GM23338 (cell line): ENCODE measurements around the gene SLAMF8. TPM values are rescaled to one million over a fixed set of nuclear protein-coding genes. Genes with fewer than 3 reads are reported as not detected.

Experiments
- ATAC-seq: fragments of 200-7000 bp; cut with Tn5 transposase; 3 replicates; pipeline ENCODE4 v1.9.1; 2020
- DNase-seq: peaks from one replicate; pipeline ENCODE4 v3.0.0-alpha.2; 2015; ENCODE audit warnings: low spot score
- H2AFZ ChIP-seq: fragments of 200-600 bp; sonication (generic); 2 replicates; pipeline ENCODE4 v1.8.0; 2016; ENCODE audit warnings: antibody characterized with exemption, mild to moderate bottlenecking, moderate library complexity
- H3F3A ChIP-seq: fragments of 200-600 bp; sonication (generic); replicated peaks from 2 replicates; pipeline ENCODE4 v1.8.0; 2017; ENCODE audit warnings: antibody characterized with exemption, mixed run types, low read depth
- H3K27ac ChIP-seq: fragments of 200-600 bp; sonication (generic); 2 replicates; pipeline ENCODE4 v1.6.1; 2016; ENCODE audit warnings: low read depth
- H3K27me3 ChIP-seq: fragments of 200-600 bp; sonication (generic); 2 replicates; pipeline ENCODE4 v1.8.0; 2016; ENCODE audit warnings: mild to moderate bottlenecking, mixed run types, moderate library complexity; ENCODE audit not compliant: insufficient read depth
- H3K36me3 ChIP-seq: fragments of 200-600 bp; sonication (generic); 2 replicates; pipeline ENCODE4 v1.8.0; 2016; ENCODE audit warnings: mild to moderate bottlenecking; ENCODE audit not compliant: insufficient read depth
- H3K4me1 ChIP-seq: fragments of 200-600 bp; sonication (generic); 2 replicates; pipeline ENCODE4 v1.8.0; 2016; ENCODE audit warnings: mild to moderate bottlenecking, moderate library complexity; ENCODE audit not compliant: insufficient read depth
- H3K4me2 ChIP-seq: fragments of 200-600 bp; sonication (generic); 2 replicates; pipeline ENCODE4 v1.7.1; 2017; ENCODE audit warnings: mixed run types
- H3K4me3 ChIP-seq: fragments of 200-600 bp; sonication (generic); 2 replicates; pipeline ENCODE4 v1.6.1; 2016; ENCODE audit warnings: mixed run types
- H3K79me2 ChIP-seq: fragments of 200-600 bp; sonication (generic); replicated peaks from 2 replicates; pipeline ENCODE4 v1.8.0; 2017; ENCODE audit warnings: mild to moderate bottlenecking; ENCODE audit not compliant: insufficient read depth
- H3K9me2 ChIP-seq: fragments of 200-600 bp; sonication (generic); 2 replicates; pipeline ENCODE4 v1.8.0; 2017; ENCODE audit not compliant: insufficient read depth
- H4K20me1 ChIP-seq: fragments of 200-600 bp; sonication (generic); replicated peaks from 2 replicates; pipeline ENCODE4 v1.8.0; 2017; ENCODE audit warnings: mild to moderate bottlenecking; ENCODE audit not compliant: insufficient read depth
- H3K27ac Mint-ChIP-seq: 2 replicates; pipeline ENCODE4 v1.8.0; 2020; ENCODE audit warnings: inconsistent platforms, mild to moderate bottlenecking, moderate library complexity, mixed read lengths
- H3K27me3 Mint-ChIP-seq: 3 replicates; pipeline ENCODE4 v1.8.0; 2022; ENCODE audit warnings: low read depth, mild to moderate bottlenecking, moderate library complexity, mixed read lengths, inconsistent platforms; ENCODE audit not compliant: insufficient read depth, poor library complexity
- H3K36me3 Mint-ChIP-seq: 3 replicates; pipeline ENCODE4 v1.8.0; 2021; ENCODE audit warnings: low read depth, mild to moderate bottlenecking, inconsistent platforms, moderate library complexity, mixed read lengths
- H3K4me1 Mint-ChIP-seq: 3 replicates; pipeline ENCODE4 v1.8.0; 2020; ENCODE audit warnings: mild to moderate bottlenecking, inconsistent platforms, mixed read lengths
- H3K4me3 Mint-ChIP-seq: 3 replicates; pipeline ENCODE4 v1.8.0; 2021; ENCODE audit warnings: moderate library complexity, mild to moderate bottlenecking, inconsistent platforms, mixed read lengths
- H3K9me3 Mint-ChIP-seq: 3 replicates; pipeline ENCODE4 v1.8.0; 2020; ENCODE audit warnings: moderate library complexity, mild to moderate bottlenecking, inconsistent platforms, mixed read lengths
- CREB1 ChIP-seq: fragments of 250-450 bp; sonication (Bioruptor Pico); IDR thresholded peaks from 2 replicates; pipeline ENCODE4 v1.5.0; 2020; ENCODE audit warnings: low read depth, mild to moderate bottlenecking, moderate library complexity
- CTCF ChIP-seq, 2 experiments: fragments of 200-600 bp in 1 of 2; sonication (generic) in 1 of 2; conservative IDR thresholded peaks; 2 replicates each; pipeline versions ENCODE4 v1.5.1 to v1.6.1; 2016 to 2017; ENCODE audit warnings: antibody characterized with exemption in 2 of 2, low read depth in 2 of 2, mild to moderate bottlenecking in 2 of 2, moderate library complexity in 1 of 2
- NANOG ChIP-seq: IDR thresholded peaks from 2 replicates; pipeline ENCODE4 v1.6.1; 2016; ENCODE audit warnings: antibody characterized with exemption, borderline replicate concordance
- POLR2AphosphoS5 ChIP-seq: IDR thresholded peaks from 2 replicates; pipeline ENCODE4 v1.6.1; 2016; ENCODE audit warnings: antibody characterized with exemption, low read depth
- ZNF114 ChIP-seq: fragments of 250-450 bp; sonication (Bioruptor Pico); IDR thresholded peaks from 2 replicates; pipeline ENCODE4 v1.5.0; 2020; ENCODE audit warnings: mild to moderate bottlenecking, moderate library complexity
- ZNF331 ChIP-seq: fragments of 250-450 bp; sonication (Bioruptor Pico); IDR thresholded peaks from 2 replicates; pipeline ENCODE4 v1.5.0; 2020; ENCODE audit warnings: low read depth, mild to moderate bottlenecking, moderate library complexity
- polyA plus RNA-seq: library from polyadenylated mRNA; unstranded; fragments of >200 nt; fragmentation: Nextera tagmentation; extraction: Ambion mirVana; gene quantifications from 2 replicates; pipeline ENCODE4 v1.2.1, GENCODE V29; 2016
- total RNA-seq: library from RNA; depleted of rRNA; stranded (reverse); fragments of >200 nt; shearing (Covaris generic); gene quantifications from 2 replicates; pipeline ENCODE4 v1.2.3, GENCODE V29; 2014

Gene SLAMF8
- total and polyA plus RNA-seq, 2 experiments from 2014 or later, result not detected

GRCh38 chr1:159783724-159784123, 42.9 kb upstream of the SLAMF8 start (continued):
- no peak for TF ChIP-seq ZNF331 (CRISPR knock-in tag)

DNA sequence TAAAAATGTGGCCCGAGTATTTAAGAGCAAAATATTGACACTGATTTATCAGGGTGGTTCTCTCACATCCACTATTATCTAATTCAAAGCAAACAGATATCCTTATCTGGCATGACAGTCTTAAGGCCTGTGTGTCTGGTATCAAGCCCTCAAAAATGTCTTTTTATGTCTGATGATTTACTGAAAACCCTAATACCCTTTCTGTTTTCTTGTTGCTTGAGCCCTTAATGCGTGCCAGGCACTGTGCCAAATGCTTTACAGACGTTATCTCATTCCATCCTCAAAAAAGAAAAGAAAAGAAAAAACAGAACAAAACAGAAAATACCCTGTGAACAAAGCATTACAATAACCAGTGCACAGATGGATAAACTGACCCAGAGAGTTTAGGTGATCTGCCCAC, 40.2 kb upstream of the SLAMF8 start:
- TF ChIP-seq ZNF114 (CRISPR knock-in tag) (no peak), POLR2AphosphoS5 (no peak)
- peaks cover 28% of the 10 kb centered on the region for H3K9me2 ChIP-seq
- no peaks in the 10 kb centered on the region for H3F3A ChIP-seq
- Mint-ChIP-seq H3K9me3 (peaks cover 10% of the 10 kb centered on the region; the same call in 2 of the 3 replicates), H3K27me3 (peaks cover 9% of the 10 kb centered on the region), H3K4me3 (no peak overlapping the region), H3K4me1 (peaks cover 28% of the 10 kb centered on the region), H3K36me3 (peaks cover 25% of the 10 kb centered on the region), H3K27ac (no peak overlapping the region)
- H3K36me3 ChIP-seq, result no peaks in the 10 kb centered on the region
- H3K4me2 ChIP-seq, result no peak overlapping the region
- H3K4me3 ChIP-seq, result no peak overlapping the region
- 0 out of 2 replicates have a peak, but pooled peaks cover 6% of the 10 kb centered on the region for H3K79me2 ChIP-seq
- H3K4me1 ChIP-seq, result peaks cover 19% of the 10 kb centered on the region
- no peak overlapping the region for H3K27ac ChIP-seq
- H2AFZ ChIP-seq, result no peak overlapping the region
- no peak for ATAC-seq
- no peaks in the 10 kb centered on the region for H3K27me3 ChIP-seq
- DNase-seq, result no peak
- no peaks in the 10 kb centered on the region for H4K20me1 ChIP-seq

- Histone ChIP-seq H3K27me3 (no peaks in the 10 kb centered on the region), H3K9me2 (peaks cover 28% of the 10 kb centered on the region), H2AFZ (no peak overlapping the region), H3K79me2 (0 out of 2 replicates have a peak, but pooled peaks cover 3% of the 10 kb centered on the region), H3K4me2 (no peak overlapping the region), H4K20me1 (no peaks in the 10 kb centered on the region), H3K27ac (no peak overlapping the region), H3K4me3 (no peak overlapping the region), H3F3A (no peaks in the 10 kb centered on the region), H3K4me1 (peaks cover 16% of the 10 kb centered on the region), H3K36me3 (no peaks in the 10 kb centered on the region)
- no peak overlapping the region for H3K4me3 Mint-ChIP-seq
- peaks cover 20% of the 10 kb centered on the region; the same call in 2 of the 3 replicates for H3K36me3 Mint-ChIP-seq
- no peak for TF ChIP-seq ZNF331 (CRISPR knock-in tag)
- H3K27ac Mint-ChIP-seq, result no peak overlapping the region
- ATAC-seq (no peak), DNase-seq (no peak)
- peaks cover 8% of the 10 kb centered on the region for H3K27me3 Mint-ChIP-seq
- peaks cover 6% of the 10 kb centered on the region; the same call in 1 of the 3 replicates for H3K9me3 Mint-ChIP-seq
- peaks cover 25% of the 10 kb centered on the region for H3K4me1 Mint-ChIP-seq
Measured at GRCh38 chr1:159786966-159787365, 39.7 kb upstream of the SLAMF8 start.

DNA sequence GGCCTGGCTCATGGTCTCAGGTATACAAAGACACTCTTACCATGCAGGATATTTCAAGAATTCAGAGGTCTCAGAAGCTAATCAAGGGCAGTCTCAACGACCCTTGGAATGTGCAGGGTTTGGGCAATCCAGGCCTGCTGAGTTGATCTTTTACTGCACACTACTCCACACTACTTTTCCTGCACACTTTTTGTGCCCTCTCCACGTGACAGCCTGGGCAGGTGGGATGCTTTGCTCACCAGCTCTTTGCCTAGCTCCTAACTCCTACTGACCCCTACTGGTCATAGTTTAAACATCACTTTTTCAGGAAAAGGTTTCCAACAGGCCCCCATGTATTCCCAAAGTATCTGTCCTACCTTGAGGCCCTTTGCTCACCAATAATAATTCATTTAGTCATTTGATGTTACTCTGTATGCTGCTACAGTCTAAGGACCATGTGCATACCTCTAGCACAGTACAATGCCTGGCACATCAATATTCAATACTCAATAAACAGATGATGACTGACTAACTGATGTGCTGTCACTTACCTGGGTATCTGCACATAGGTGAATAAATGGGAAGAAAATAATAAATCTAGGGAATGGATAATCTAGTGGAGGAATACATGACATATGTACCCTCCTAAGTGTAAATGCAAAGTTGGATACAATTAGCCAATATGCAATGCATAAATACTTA, 36.3 kb upstream of the SLAMF8 start:
- Histone ChIP-seq H3K9me2 (0 out of 2 replicates have a peak, but pooled peaks cover 5% of the 10 kb centered on the region), H4K20me1 (no peaks in the 10 kb centered on the region), H3K27ac (no peak overlapping the region), H3K4me3 (no peak overlapping the region), H3F3A (no peaks in the 10 kb centered on the region), H2AFZ (no peak overlapping the region), H3K27me3 (no peaks in the 10 kb centered on the region), H3K36me3 (no peaks in the 10 kb centered on the region), H3K4me1 (no peaks in the 10 kb centered on the region), H3K4me2 (no peak overlapping the region), H3K79me2 (no peaks in the 10 kb centered on the region)
- H3K27ac Mint-ChIP-seq, result no peak overlapping the region
- H3K27me3 Mint-ChIP-seq, result peaks cover 5% of the 10 kb centered on the region
- H3K9me3 Mint-ChIP-seq, result no peaks in the 10 kb centered on the region
- ATAC-seq, result peak; percentile 84
- 0 out of 3 replicates have a peak, but pooled peaks cover 3% of the 10 kb centered on the region for H3K36me3 Mint-ChIP-seq
- peak; percentile 73 to 83 for TF ChIP-seq CTCF (conservative IDR thresholded peaks at IDR 0.05; ENCODE audit: low read depth in 2 of 2)
- TF ChIP-seq CREB1 (CRISPR knock-in tag), result no peak
- no peak for TF ChIP-seq NANOG
- peaks cover 3% of the 10 kb centered on the region; the same call in 2 of the 3 replicates for H3K4me1 Mint-ChIP-seq
- peak; percentile 81 for DNase-seq
- no peak overlapping the region for H3K4me3 Mint-ChIP-seq
